ENCODE data around the gene STMP1.

DNA sequence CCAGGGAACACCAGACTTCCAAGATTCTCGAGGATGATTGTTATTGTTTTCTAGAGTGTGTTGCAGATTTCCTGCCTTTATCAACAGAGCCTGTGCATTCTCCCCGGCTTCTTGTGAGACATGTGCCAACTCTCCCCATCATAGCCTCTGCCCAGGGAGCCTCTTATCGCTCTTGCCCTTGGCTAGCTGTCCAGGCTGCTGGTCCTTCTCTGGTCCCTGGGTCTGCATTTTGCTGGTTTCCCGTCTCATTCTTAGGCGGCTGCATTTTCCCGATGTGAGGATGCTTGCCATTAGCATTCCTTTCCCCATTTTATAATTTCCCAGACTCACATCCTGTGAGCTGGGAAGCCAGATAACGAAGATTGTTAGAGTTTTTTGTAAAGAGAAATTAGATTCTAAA, 50.5 kb downstream of the STMP1 start:
- TF ChIP-seq, protein P1, sequence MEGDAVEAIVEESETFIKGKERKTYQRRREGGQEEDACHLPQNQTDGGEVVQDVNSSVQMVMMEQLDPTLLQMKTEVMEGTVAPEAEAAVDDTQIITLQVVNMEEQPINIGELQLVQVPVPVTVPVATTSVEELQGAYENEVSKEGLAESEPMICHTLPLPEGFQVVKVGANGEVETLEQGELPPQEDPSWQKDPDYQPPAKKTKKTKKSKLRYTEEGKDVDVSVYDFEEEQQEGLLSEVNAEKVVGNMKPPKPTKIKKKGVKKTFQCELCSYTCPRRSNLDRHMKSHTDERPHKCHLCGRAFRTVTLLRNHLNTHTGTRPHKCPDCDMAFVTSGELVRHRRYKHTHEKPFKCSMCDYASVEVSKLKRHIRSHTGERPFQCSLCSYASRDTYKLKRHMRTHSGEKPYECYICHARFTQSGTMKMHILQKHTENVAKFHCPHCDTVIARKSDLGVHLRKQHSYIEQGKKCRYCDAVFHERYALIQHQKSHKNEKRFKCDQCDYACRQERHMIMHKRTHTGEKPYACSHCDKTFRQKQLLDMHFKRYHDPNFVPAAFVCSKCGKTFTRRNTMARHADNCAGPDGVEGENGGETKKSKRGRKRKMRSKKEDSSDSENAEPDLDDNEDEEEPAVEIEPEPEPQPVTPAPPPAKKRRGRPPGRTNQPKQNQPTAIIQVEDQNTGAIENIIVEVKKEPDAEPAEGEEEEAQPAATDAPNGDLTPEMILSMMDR (IDR thresholded peaks at IDR 0.05; ENCODE audit: insufficient read depth, low read length, poor library complexity, severe bottlenecking) = no peak
- no peak for TF ChIP-seq EZH2phosphoT487 (conservative IDR thresholded peaks at IDR 0.05; ENCODE audit: low read length)

Measured in SU-DHL-6 (cell line).